IMR-90 (cell line): ENCODE measurements around the gene ZCCHC12. TPM values are rescaled to one million over a fixed set of nuclear protein-coding genes. Genes with fewer than 3 reads are reported as not detected.

Experiments used
- ATAC-seq: fragments of 200-7000 bp; cut with Tn5 transposase; 2 replicates; pipeline ENCODE4 v1.9.1; 2020; ENCODE audit warnings: low read depth, mild to moderate bottlenecking, moderate library complexity
- BruUV-seq: library from RNA; stranded (reverse); fragments of 400-500 nt; replicated peaks from 2 replicates; lab custom pipeline; 2021; lab: Mats Ljungman, UMichigan
- CTCF ChIA-PET: fragments of 300-600 bp; formaldehyde crosslinking; extraction: SDS; loops from one replicate; lab custom pipeline; 2021; ENCODE audit warnings: antibody characterized with exemption; lab: Yijun Ruan, JAX
- POLR2A ChIA-PET: fragments of 300-600 bp; sonication (Branson Sonifier 250); formaldehyde crosslinking; loops from one replicate; lab custom pipeline; 2022; ENCODE audit warnings: antibody characterized with exemption; ENCODE audit not compliant: unreplicated experiment; lab: Charles Lee
- DNase-seq: peaks from one replicate; pipeline ENCODE4 v3.0.0; 2013
- H2AFZ ChIP-seq: replicated peaks from 2 replicates; pipeline ENCODE3; 2013; ENCODE audit warnings: low read length, mild to moderate bottlenecking; ENCODE audit not compliant: poor library complexity
- H2AK5ac ChIP-seq: 2 replicates; pipeline ENCODE4 v1.6.1; 2013; ENCODE audit warnings: low read depth, low read length, inconsistent platforms
- H2AK9ac ChIP-seq: replicated peaks from 2 replicates; pipeline ENCODE3; 2013; ENCODE audit warnings: mild to moderate bottlenecking, low read depth, low read length, moderate library complexity; ENCODE audit not compliant: poor library complexity
- H2BK120ac ChIP-seq: 2 replicates; pipeline ENCODE4 v1.6.1; 2013; ENCODE audit warnings: low read depth, low read length, inconsistent platforms
- H2BK15ac ChIP-seq: 3 replicates; pipeline ENCODE4 v1.6.1; 2013; ENCODE audit warnings: low read depth, low read length, inconsistent platforms
- H2BK20ac ChIP-seq: 2 replicates; pipeline ENCODE4 v1.6.1; 2013; ENCODE audit warnings: low read depth, mild to moderate bottlenecking, inconsistent platforms, low read length, moderate library complexity
- H2BK5ac ChIP-seq: 2 replicates; pipeline ENCODE4 v1.6.1; 2013; ENCODE audit warnings: mild to moderate bottlenecking, low read depth, low read length, inconsistent platforms; ENCODE audit not compliant: poor library complexity, severe bottlenecking
- H3K14ac ChIP-seq: replicated peaks from 2 replicates; pipeline ENCODE4 v1.6.1; 2013; ENCODE audit warnings: low read depth, low read length, inconsistent platforms
- H3K18ac ChIP-seq: 2 replicates; pipeline ENCODE4 v1.6.1; 2013; ENCODE audit warnings: low read depth, low read length, control low read depth
- H3K23ac ChIP-seq: 2 replicates; pipeline ENCODE4 v1.6.1; 2013; ENCODE audit warnings: low read depth, low read length, inconsistent platforms
- H3K27ac ChIP-seq: 2 replicates; pipeline ENCODE4 v1.5.1; 2013; ENCODE audit warnings: mild to moderate bottlenecking, control low read depth, low read length; ENCODE audit not compliant: insufficient read depth
- H3K27me3 ChIP-seq: 2 replicates; pipeline ENCODE4 v1.6.1; 2013; ENCODE audit warnings: low read length; ENCODE audit not compliant: control insufficient read depth, insufficient read depth
- H3K36me3 ChIP-seq: 2 replicates; pipeline ENCODE4 v1.6.1; 2013; ENCODE audit warnings: low read length, mixed read lengths; ENCODE audit not compliant: control insufficient read depth, insufficient read depth
- H3K4ac ChIP-seq: 2 replicates; pipeline ENCODE4 v1.6.1; 2013; ENCODE audit warnings: low read depth, low read length, inconsistent platforms
- H3K4me1 ChIP-seq: 2 replicates; pipeline ENCODE4 v1.6.1; 2013; ENCODE audit warnings: low read length, mixed read lengths; ENCODE audit not compliant: control insufficient read depth, insufficient read depth
- H3K4me2 ChIP-seq: 2 replicates; pipeline ENCODE4 v1.6.1; 2013; ENCODE audit warnings: low read depth, mild to moderate bottlenecking, control low read depth, low read length, moderate library complexity
- H3K4me3 ChIP-seq: 2 replicates; pipeline ENCODE4 v1.5.1; 2013; ENCODE audit warnings: low read depth, mild to moderate bottlenecking, control low read depth, low read length, moderate library complexity; ENCODE audit not compliant: insufficient read depth
- H3K56ac ChIP-seq: 2 replicates; pipeline ENCODE4 v1.6.1; 2013; ENCODE audit warnings: low read length, inconsistent platforms; ENCODE audit not compliant: insufficient read depth; ENCODE audit errors: extremely low read depth
- H3K79me1 ChIP-seq, 2 experiments: 2 replicates each; pipeline ENCODE4 v1.6.1; 2013; ENCODE audit warnings: low read length in 2 of 2, inconsistent platforms in 1 of 2, low read depth in 1 of 2
- H3K9ac ChIP-seq: 2 replicates; pipeline ENCODE4 v1.6.1; 2013; ENCODE audit warnings: low read depth, low read length, control low read depth
- H3K9me1 ChIP-seq: 2 replicates; pipeline ENCODE4 v1.6.1; 2013; ENCODE audit warnings: low read length, inconsistent platforms; ENCODE audit not compliant: insufficient read depth
- H3K9me3 ChIP-seq: 2 replicates; pipeline ENCODE4 v1.6.1; 2013; ENCODE audit warnings: low read length; ENCODE audit not compliant: control insufficient read depth, insufficient read depth
- H4K20me1 ChIP-seq: 2 replicates; pipeline ENCODE4 v1.6.1; 2013; ENCODE audit warnings: low read length, inconsistent platforms; ENCODE audit not compliant: insufficient read depth
- H4K5ac ChIP-seq: 2 replicates; pipeline ENCODE4 v1.6.1; 2013; ENCODE audit warnings: mild to moderate bottlenecking, low read depth, low read length, control low read depth
- H4K8ac ChIP-seq, 2 experiments: 2 replicates each; pipeline ENCODE4 v1.6.1; 2013; ENCODE audit warnings: low read depth in 2 of 2, low read length in 2 of 2, control low read depth in 1 of 2, inconsistent platforms in 1 of 2
- H4K91ac ChIP-seq: 2 replicates; pipeline ENCODE4 v1.6.1; 2013; ENCODE audit warnings: low read depth, low read length, inconsistent platforms; ENCODE audit not compliant: insufficient read depth
- CEBPB ChIP-seq: IDR thresholded peaks from 2 replicates; pipeline ENCODE4 v1.6.1; 2012; ENCODE audit warnings: low read depth, low read length, improper control_type of control experiment
- CHD1 ChIP-seq: IDR thresholded peaks from 2 replicates; pipeline ENCODE4 v1.6.1; 2012; ENCODE audit warnings: low read depth, low read length, improper control_type of control experiment
- CTCF ChIP-seq: conservative IDR thresholded peaks from 2 replicates; pipeline ENCODE4 v1.5.1; 2012; ENCODE audit warnings: mild to moderate bottlenecking, low read depth, low read length, improper control_type of control experiment
- ELK1 ChIP-seq: fragments of 150-350 bp; IDR thresholded peaks from 2 replicates; pipeline ENCODE4 v1.6.1; 2016; ENCODE audit warnings: low read depth, mild to moderate bottlenecking, low read length, moderate library complexity, borderline replicate concordance
- FOS ChIP-seq: fragments of 150-350 bp; IDR thresholded peaks from 2 replicates; pipeline ENCODE4 v1.6.1; 2016; ENCODE audit warnings: low read depth, low read length
- MAFK ChIP-seq: IDR thresholded peaks from 2 replicates; pipeline ENCODE4 v1.6.1; 2012; ENCODE audit warnings: low read depth, low read length, improper control_type of control experiment
- MAZ ChIP-seq: IDR thresholded peaks from 2 replicates; pipeline ENCODE4 v1.6.1; 2012; ENCODE audit warnings: low read depth, mild to moderate bottlenecking, low read length, improper control_type of control experiment, moderate library complexity, borderline replicate concordance
- MXI1 ChIP-seq: IDR thresholded peaks from 2 replicates; pipeline ENCODE4 v1.6.1; 2012; ENCODE audit warnings: low read depth, mild to moderate bottlenecking, low read length, moderate library complexity, borderline replicate concordance
- NFE2L2 ChIP-seq: fragments of 150-350 bp; IDR thresholded peaks from 2 replicates; pipeline ENCODE4 v1.6.1; 2016; ENCODE audit warnings: low read depth, mild to moderate bottlenecking, low read length
- POLR2A ChIP-seq: IDR thresholded peaks from 2 replicates; pipeline ENCODE4 v1.6.1; 2012; ENCODE audit warnings: mild to moderate bottlenecking, low read depth, low read length
- RFX5 ChIP-seq: IDR thresholded peaks from 2 replicates; pipeline ENCODE4 v1.8.0; 2012; ENCODE audit warnings: low read depth, mild to moderate bottlenecking, low read length, moderate library complexity
- SMC3 ChIP-seq: fragments of 150-350 bp; IDR thresholded peaks from 2 replicates; pipeline ENCODE4 v1.6.1; 2016; ENCODE audit warnings: low read depth, mild to moderate bottlenecking, antibody characterized with exemption, low read length, moderate library complexity
- USF2 ChIP-seq: fragments of 150-350 bp; IDR thresholded peaks from 2 replicates; pipeline ENCODE4 v1.6.1; 2017; ENCODE audit warnings: mild to moderate bottlenecking, antibody characterized with exemption, low read length, low read depth
- WGBS, 2 experiments: methylation state at CpG; one replicate each; pipeline versions ENCODE4 v1.1.5 to v1.1.7; 2013; ENCODE audit warnings: missing lambda C conversion rate in 2 of 2; ENCODE audit not compliant: insufficient read length in 1 of 2; ENCODE audit errors: extremely low coverage in 2 of 2; 5-methylcytosine and 5-hydroxymethylcytosine counted together
- dilution Hi-C: fragments of 300-500 bp; cut with HindIII; formaldehyde crosslinking; loops from one replicate; pipeline ENCODE4 v1.14.3; 2018; ENCODE audit warnings: low sequenced_read_pairs; ENCODE audit not compliant: unreplicated experiment
- in situ Hi-C: fragments of 300-500 bp; cut with MboI; formaldehyde crosslinking; loops from 3 replicates; pipeline ENCODE4 v1.14.3; 2019; ENCODE audit warnings: low sequenced_read_pairs, inconsistent platforms, mixed read lengths
- intact Hi-C: fragments of 100-400 bp; cut with micrococcal nuclease; formaldehyde crosslinking; loops from 2 replicates; pipeline ENCODE4 v1.10.0; 2022
- polyA plus RNA-seq, 3 experiments: library from polyadenylated mRNA; depleted of rRNA; stranded (reverse); fragments of >200 nt; gene quantifications; 2 replicates each; pipeline ENCODE4 v1.2.3, GENCODE V29; 2012; ENCODE audit warnings: low replicate concordance in 1 of 3
- total RNA-seq: library from RNA; depleted of rRNA; stranded (reverse); fragments of >200 nt; gene quantifications from 2 replicates; pipeline ENCODE4 v1.2.3, GENCODE V29; 2012

ZCCHC12 gene
- total and polyA plus RNA-seq, 2 of the 4 experiments (the other 2 are of a cell fraction), result under 0.01 to 0.07 TPM

GRCh38 chrX:118857006-118857405 is 33.4 kb downstream of the ZCCHC12 start:
- Histone ChIP-seq H2BK5ac (no peak overlapping the region), H3K18ac (no peak overlapping the region), H2AK5ac (no peak overlapping the region), H3K9me1 (no peaks in the 10 kb centered on the region), H3K27me3 (peaks cover 3% of the 10 kb centered on the region; the same call in 1 of the 2 replicates), H3K9ac (no peak overlapping the region), H3K4me2 (no peak overlapping the region), H4K91ac (no peak overlapping the region), H4K5ac (no peak overlapping the region), H4K8ac (no peak overlapping the region), H4K20me1 (no peaks in the 10 kb centered on the region), H3K9me3 (no peaks in the 10 kb centered on the region), H3K4me1 (no peaks in the 10 kb centered on the region), H3K14ac (no peak overlapping the region), H3K36me3 (no peaks in the 10 kb centered on the region), H2BK120ac (no peak overlapping the region), H3K27ac (no peak overlapping the region), H2BK20ac (no peak overlapping the region), H3K4ac (no peak overlapping the region), H3K79me1 (no peaks in the 10 kb centered on the region), H2AK9ac (no peak overlapping the region), H2AFZ (no peak overlapping the region), H3K23ac (no peak overlapping the region), H3K56ac (no peak overlapping the region), H3K4me3 (no peak overlapping the region), H2BK15ac (no peak overlapping the region)
- TF ChIP-seq NFE2L2, result no peak
- TF ChIP-seq CHD1, result no peak
- no peak for TF ChIP-seq SMC3
- no peak for TF ChIP-seq MAZ
- no peak for TF ChIP-seq CEBPB
- TF ChIP-seq USF2, result no peak
- no peak for TF ChIP-seq RFX5
- TF ChIP-seq MAFK, result no peak
- no peak for TF ChIP-seq POLR2A
- no peak for TF ChIP-seq MXI1
- TF ChIP-seq CTCF, result no peak
- no peak for TF ChIP-seq FOS
- TF ChIP-seq ELK1, result no peak
- no peak for DNase-seq
- BruUV-seq, result no TSS peak
- in situ Hi-C loops, result no loop called here
- no CpG with 5 or more reads among the region's 3 CpGs for WGBS, 2 experiments
- dilution Hi-C loops, result no loop called here
- intact Hi-C loops, result no loop called here
- ATAC-seq, result no peak
- CTCF ChIA-PET, result no interaction called here
- POLR2A ChIA-PET, result no interaction called here
